ENCODE data around the gene PAX4.

DNA sequence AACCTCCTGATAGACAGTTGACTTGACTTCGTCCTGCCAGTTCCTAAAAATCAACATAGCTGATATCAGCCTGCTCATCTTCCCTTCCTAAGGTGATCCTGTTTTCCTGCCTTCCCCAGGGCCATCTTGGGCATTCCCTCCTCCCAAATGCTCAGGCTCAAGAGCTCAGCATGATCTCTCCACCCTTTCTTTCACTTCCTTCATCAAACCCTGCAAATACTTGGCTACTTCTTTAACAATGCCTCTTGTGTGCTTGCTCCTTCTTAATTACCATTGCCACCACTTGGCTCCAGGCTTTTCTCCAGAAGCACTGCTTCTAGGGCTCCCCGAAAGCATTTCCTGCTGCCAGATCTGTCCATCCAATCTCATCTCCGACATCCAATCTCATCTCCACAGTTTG lies 17.1 kb downstream of the PAX4 start:
- TF ChIP-seq CTCF (IDR thresholded peaks at IDR 0.05 in 2 of 3, conservative IDR thresholded peaks at IDR 0.05 in 1 of 3; ENCODE audit: borderline replicate concordance in 1 of 3, insufficient read depth in 1 of 3, low read depth in 2 of 3, low read length in 2 of 3) (no peak), ZBTB33 (IDR thresholded peaks at IDR 0.05; ENCODE audit: extremely low read depth, insufficient replicate concordance, low read length) (no peak), SIN3A (IDR thresholded peaks at IDR 0.05; ENCODE audit: low read depth) (no peak), YY1 (IDR thresholded peaks at IDR 0.05; ENCODE audit: extremely low read depth, insufficient replicate concordance, low read depth, low read length) (no peak), RAD21 (IDR thresholded peaks at IDR 0.05; ENCODE audit: low read depth) (no peak), POLR2A (IDR thresholded peaks at IDR 0.05; ENCODE audit: borderline replicate concordance, extremely low read depth, insufficient read depth, insufficient read length) (no peak)

Data from HCT116 (cell line).